ENCODE data around the gene GSG1L2. TPM values are rescaled to one million over a fixed set of nuclear protein-coding genes. Genes with fewer than 3 reads are reported as not detected.

GSG1L2 gene
- total RNA-seq, 1 donor from 2014 or later, result not detected

- Histone ChIP-seq H3K4me3 (no peak overlapping the region), H3K9me3 (no peaks in the 10 kb centered on the region), H3K36me3 (no peaks in the 10 kb centered on the region), H3K27me3 (ENCODE audit: low read depth) (no peaks in the 10 kb centered on the region), H3K27ac (no peak overlapping the region), H3K4me1 (no peaks in the 10 kb centered on the region)
- intact Hi-C loops (cut with DNase I), result no loop called here
- DNase-seq, result no peak
- ATAC-seq, result no peak
- no peak for TF ChIP-seq CTCF (IDR thresholded peaks at IDR 0.05)
These were observed 7.4 kb downstream of the GSG1L2 start for GRCh38 chr17:9814337-9814945.

GRCh38 chr17:9813166-9813565 is 8.7 kb downstream of the GSG1L2 start:
- DNase-seq (no peak), ATAC-seq (no peak)
- intact Hi-C loops (cut with DNase I), result no loop called here
- H3K9me3 ChIP-seq, result no peaks in the 10 kb centered on the region
- no peaks in the 10 kb centered on the region for H3K27me3 ChIP-seq (ENCODE audit: low read depth)
- H3K4me1 ChIP-seq, result no peaks in the 10 kb centered on the region
- TF ChIP-seq CTCF (IDR thresholded peaks at IDR 0.05), result no peak
- no peak overlapping the region for H3K4me3 ChIP-seq
- H3K27ac ChIP-seq, result no peak overlapping the region
- H3K36me3 ChIP-seq, result no peaks in the 10 kb centered on the region

- H3K27me3 ChIP-seq (ENCODE audit: low read depth), result no peaks in the 10 kb centered on the region
- H3K4me1 ChIP-seq, result no peaks in the 10 kb centered on the region
- DNase-seq (no peak), ATAC-seq (no peak)
- intact Hi-C loops (cut with DNase I), result no loop called here
- no peak overlapping the region for H3K4me3 ChIP-seq
- no peak overlapping the region for H3K27ac ChIP-seq
- H3K9me3 ChIP-seq, result no peaks in the 10 kb centered on the region
- H3K36me3 ChIP-seq, result no peaks in the 10 kb centered on the region
- no peak for TF ChIP-seq CTCF (IDR thresholded peaks at IDR 0.05)
These were observed 10.3 kb downstream of the GSG1L2 start for GRCh38 chr17:9811537-9811936.

GRCh38 chr17:9811086-9811485 is 10.8 kb downstream of the GSG1L2 start:
- no peak for TF ChIP-seq CTCF (IDR thresholded peaks at IDR 0.05)
- ATAC-seq, result no peak
- no peaks in the 10 kb centered on the region for H3K4me1 ChIP-seq
- H3K27ac ChIP-seq, result no peak overlapping the region
- DNase-seq, result no peak
- no peaks in the 10 kb centered on the region for H3K9me3 ChIP-seq
- no peaks in the 10 kb centered on the region for H3K36me3 ChIP-seq
- intact Hi-C loops (cut with DNase I), result no loop called here
- no peak overlapping the region for H3K4me3 ChIP-seq
- no peaks in the 10 kb centered on the region for H3K27me3 ChIP-seq (ENCODE audit: low read depth)

GRCh38 chr17:9810100-9810949 is 11.6 kb downstream of the GSG1L2 start:
- TF ChIP-seq CTCF (IDR thresholded peaks at IDR 0.05), result no peak
- no peak for ATAC-seq
- Histone ChIP-seq H3K9me3 (no peaks in the 10 kb centered on the region), H3K4me1 (no peaks in the 10 kb centered on the region), H3K36me3 (no peaks in the 10 kb centered on the region), H3K27ac (no peak overlapping the region), H3K4me3 (no peak overlapping the region), H3K27me3 (ENCODE audit: low read depth) (no peaks in the 10 kb centered on the region)
- no peak for DNase-seq
- intact Hi-C loops (cut with DNase I), result no loop called here
